IMR-90 (cell line): ENCODE results near the gene RDH13. TPM values are rescaled to one million over a fixed set of nuclear protein-coding genes. Genes with fewer than 3 reads are reported as not detected.

ENCODE experiments used
- ATAC-seq: fragments of 200-7000 bp; cut with Tn5 transposase; 2 replicates; pipeline ENCODE4 v1.9.1; 2020; ENCODE audit warnings: low read depth, mild to moderate bottlenecking, moderate library complexity
- BruUV-seq: library from RNA; stranded (reverse); fragments of 400-500 nt; replicated peaks from 2 replicates; lab custom pipeline; 2021; lab: Mats Ljungman, UMichigan
- CTCF ChIA-PET: fragments of 300-600 bp; formaldehyde crosslinking; extraction: SDS; loops from one replicate; lab custom pipeline; 2021; ENCODE audit warnings: antibody characterized with exemption; lab: Yijun Ruan, JAX
- POLR2A ChIA-PET: fragments of 300-600 bp; sonication (Branson Sonifier 250); formaldehyde crosslinking; loops from one replicate; lab custom pipeline; 2022; ENCODE audit warnings: antibody characterized with exemption; ENCODE audit not compliant: unreplicated experiment; lab: Charles Lee
- DNase-seq: peaks from one replicate; pipeline ENCODE4 v3.0.0; 2013
- H2AFZ ChIP-seq: replicated peaks from 2 replicates; pipeline ENCODE3; 2013; ENCODE audit warnings: low read length, mild to moderate bottlenecking; ENCODE audit not compliant: poor library complexity
- H2AK5ac ChIP-seq: 2 replicates; pipeline ENCODE4 v1.6.1; 2013; ENCODE audit warnings: low read depth, low read length, inconsistent platforms
- H2AK9ac ChIP-seq: replicated peaks from 2 replicates; pipeline ENCODE3; 2013; ENCODE audit warnings: mild to moderate bottlenecking, low read depth, low read length, moderate library complexity; ENCODE audit not compliant: poor library complexity
- H2BK120ac ChIP-seq: 2 replicates; pipeline ENCODE4 v1.6.1; 2013; ENCODE audit warnings: low read depth, low read length, inconsistent platforms
- H2BK15ac ChIP-seq: 3 replicates; pipeline ENCODE4 v1.6.1; 2013; ENCODE audit warnings: low read depth, low read length, inconsistent platforms
- H2BK20ac ChIP-seq: 2 replicates; pipeline ENCODE4 v1.6.1; 2013; ENCODE audit warnings: low read depth, mild to moderate bottlenecking, inconsistent platforms, low read length, moderate library complexity
- H2BK5ac ChIP-seq: 2 replicates; pipeline ENCODE4 v1.6.1; 2013; ENCODE audit warnings: mild to moderate bottlenecking, low read depth, low read length, inconsistent platforms; ENCODE audit not compliant: poor library complexity, severe bottlenecking
- H3K14ac ChIP-seq: replicated peaks from 2 replicates; pipeline ENCODE4 v1.6.1; 2013; ENCODE audit warnings: low read depth, low read length, inconsistent platforms
- H3K18ac ChIP-seq: 2 replicates; pipeline ENCODE4 v1.6.1; 2013; ENCODE audit warnings: low read depth, low read length, control low read depth
- H3K23ac ChIP-seq: 2 replicates; pipeline ENCODE4 v1.6.1; 2013; ENCODE audit warnings: low read depth, low read length, inconsistent platforms
- H3K27ac ChIP-seq: 2 replicates; pipeline ENCODE4 v1.5.1; 2013; ENCODE audit warnings: mild to moderate bottlenecking, control low read depth, low read length; ENCODE audit not compliant: insufficient read depth
- H3K27me3 ChIP-seq: 2 replicates; pipeline ENCODE4 v1.6.1; 2013; ENCODE audit warnings: low read length; ENCODE audit not compliant: control insufficient read depth, insufficient read depth
- H3K36me3 ChIP-seq: 2 replicates; pipeline ENCODE4 v1.6.1; 2013; ENCODE audit warnings: low read length, mixed read lengths; ENCODE audit not compliant: control insufficient read depth, insufficient read depth
- H3K4ac ChIP-seq: 2 replicates; pipeline ENCODE4 v1.6.1; 2013; ENCODE audit warnings: low read depth, low read length, inconsistent platforms
- H3K4me1 ChIP-seq: 2 replicates; pipeline ENCODE4 v1.6.1; 2013; ENCODE audit warnings: low read length, mixed read lengths; ENCODE audit not compliant: control insufficient read depth, insufficient read depth
- H3K4me2 ChIP-seq: 2 replicates; pipeline ENCODE4 v1.6.1; 2013; ENCODE audit warnings: low read depth, mild to moderate bottlenecking, control low read depth, low read length, moderate library complexity
- H3K4me3 ChIP-seq: 2 replicates; pipeline ENCODE4 v1.5.1; 2013; ENCODE audit warnings: low read depth, mild to moderate bottlenecking, control low read depth, low read length, moderate library complexity; ENCODE audit not compliant: insufficient read depth
- H3K56ac ChIP-seq: 2 replicates; pipeline ENCODE4 v1.6.1; 2013; ENCODE audit warnings: low read length, inconsistent platforms; ENCODE audit not compliant: insufficient read depth; ENCODE audit errors: extremely low read depth
- H3K79me1 ChIP-seq, 2 experiments: 2 replicates each; pipeline ENCODE4 v1.6.1; 2013; ENCODE audit warnings: low read length in 2 of 2, inconsistent platforms in 1 of 2, low read depth in 1 of 2
- H3K9ac ChIP-seq: 2 replicates; pipeline ENCODE4 v1.6.1; 2013; ENCODE audit warnings: low read depth, low read length, control low read depth
- H3K9me1 ChIP-seq: 2 replicates; pipeline ENCODE4 v1.6.1; 2013; ENCODE audit warnings: low read length, inconsistent platforms; ENCODE audit not compliant: insufficient read depth
- H3K9me3 ChIP-seq: 2 replicates; pipeline ENCODE4 v1.6.1; 2013; ENCODE audit warnings: low read length; ENCODE audit not compliant: control insufficient read depth, insufficient read depth
- H4K20me1 ChIP-seq: 2 replicates; pipeline ENCODE4 v1.6.1; 2013; ENCODE audit warnings: low read length, inconsistent platforms; ENCODE audit not compliant: insufficient read depth
- H4K5ac ChIP-seq: 2 replicates; pipeline ENCODE4 v1.6.1; 2013; ENCODE audit warnings: mild to moderate bottlenecking, low read depth, low read length, control low read depth
- H4K8ac ChIP-seq, 2 experiments: 2 replicates each; pipeline ENCODE4 v1.6.1; 2013; ENCODE audit warnings: low read depth in 2 of 2, low read length in 2 of 2, control low read depth in 1 of 2, inconsistent platforms in 1 of 2
- H4K91ac ChIP-seq: 2 replicates; pipeline ENCODE4 v1.6.1; 2013; ENCODE audit warnings: low read depth, low read length, inconsistent platforms; ENCODE audit not compliant: insufficient read depth
- BHLHE40 ChIP-seq: fragments of 150-350 bp; IDR thresholded peaks from 2 replicates; pipeline ENCODE4 v1.6.1; 2016; ENCODE audit warnings: mild to moderate bottlenecking, low read depth, low read length
- CEBPB ChIP-seq: IDR thresholded peaks from 2 replicates; pipeline ENCODE4 v1.6.1; 2012; ENCODE audit warnings: low read depth, low read length, improper control_type of control experiment
- CHD1 ChIP-seq: IDR thresholded peaks from 2 replicates; pipeline ENCODE4 v1.6.1; 2012; ENCODE audit warnings: low read depth, low read length, improper control_type of control experiment
- ELK1 ChIP-seq: fragments of 150-350 bp; IDR thresholded peaks from 2 replicates; pipeline ENCODE4 v1.6.1; 2016; ENCODE audit warnings: low read depth, mild to moderate bottlenecking, low read length, moderate library complexity, borderline replicate concordance
- FOS ChIP-seq: fragments of 150-350 bp; IDR thresholded peaks from 2 replicates; pipeline ENCODE4 v1.6.1; 2016; ENCODE audit warnings: low read depth, low read length
- MAFK ChIP-seq: IDR thresholded peaks from 2 replicates; pipeline ENCODE4 v1.6.1; 2012; ENCODE audit warnings: low read depth, low read length, improper control_type of control experiment
- MAZ ChIP-seq: IDR thresholded peaks from 2 replicates; pipeline ENCODE4 v1.6.1; 2012; ENCODE audit warnings: low read depth, mild to moderate bottlenecking, low read length, improper control_type of control experiment, moderate library complexity, borderline replicate concordance
- MXI1 ChIP-seq: IDR thresholded peaks from 2 replicates; pipeline ENCODE4 v1.6.1; 2012; ENCODE audit warnings: low read depth, mild to moderate bottlenecking, low read length, moderate library complexity, borderline replicate concordance
- NFE2L2 ChIP-seq: fragments of 150-350 bp; IDR thresholded peaks from 2 replicates; pipeline ENCODE4 v1.6.1; 2016; ENCODE audit warnings: low read depth, mild to moderate bottlenecking, low read length
- POLR2A ChIP-seq: IDR thresholded peaks from 2 replicates; pipeline ENCODE4 v1.6.1; 2012; ENCODE audit warnings: mild to moderate bottlenecking, low read depth, low read length
- RAD21 ChIP-seq: IDR thresholded peaks from 2 replicates; pipeline ENCODE4 v1.6.1; 2012; ENCODE audit warnings: low read length, improper control_type of control experiment
- RCOR1 ChIP-seq: IDR thresholded peaks from 2 replicates; pipeline ENCODE4 v1.6.1; 2012; ENCODE audit warnings: mild to moderate bottlenecking, low read length, improper control_type of control experiment; ENCODE audit not compliant: insufficient replicate concordance
- RFX5 ChIP-seq: IDR thresholded peaks from 2 replicates; pipeline ENCODE4 v1.8.0; 2012; ENCODE audit warnings: low read depth, mild to moderate bottlenecking, low read length, moderate library complexity
- SMC3 ChIP-seq: fragments of 150-350 bp; IDR thresholded peaks from 2 replicates; pipeline ENCODE4 v1.6.1; 2016; ENCODE audit warnings: low read depth, mild to moderate bottlenecking, antibody characterized with exemption, low read length, moderate library complexity
- USF2 ChIP-seq: fragments of 150-350 bp; IDR thresholded peaks from 2 replicates; pipeline ENCODE4 v1.6.1; 2017; ENCODE audit warnings: mild to moderate bottlenecking, antibody characterized with exemption, low read length, low read depth
- WGBS, 2 experiments: methylation state at CpG; one replicate each; pipeline versions ENCODE4 v1.1.5 to v1.1.7; 2013; ENCODE audit warnings: missing lambda C conversion rate in 2 of 2; ENCODE audit not compliant: insufficient read length in 1 of 2; ENCODE audit errors: extremely low coverage in 2 of 2; 5-methylcytosine and 5-hydroxymethylcytosine counted together
- dilution Hi-C: fragments of 300-500 bp; cut with HindIII; formaldehyde crosslinking; loops from one replicate; pipeline ENCODE4 v1.14.3; 2018; ENCODE audit warnings: low sequenced_read_pairs; ENCODE audit not compliant: unreplicated experiment
- in situ Hi-C: fragments of 300-500 bp; cut with MboI; formaldehyde crosslinking; loops from 3 replicates; pipeline ENCODE4 v1.14.3; 2019; ENCODE audit warnings: low sequenced_read_pairs, inconsistent platforms, mixed read lengths
- intact Hi-C: fragments of 100-400 bp; cut with micrococcal nuclease; formaldehyde crosslinking; loops from 2 replicates; pipeline ENCODE4 v1.10.0; 2022
- polyA plus RNA-seq, 3 experiments: library from polyadenylated mRNA; depleted of rRNA; stranded (reverse); fragments of >200 nt; gene quantifications; 2 replicates each; pipeline ENCODE4 v1.2.3, GENCODE V29; 2012; ENCODE audit warnings: low replicate concordance in 1 of 3
- total RNA-seq: library from RNA; depleted of rRNA; stranded (reverse); fragments of >200 nt; gene quantifications from 2 replicates; pipeline ENCODE4 v1.2.3, GENCODE V29; 2012
- TF ChIP-seq, protein P1 (sequence below): conservative IDR thresholded peaks from 2 replicates; pipeline ENCODE4 v1.5.1; 2012; ENCODE audit warnings: mild to moderate bottlenecking, low read depth, low read length, improper control_type of control experiment

Gene RDH13
- total and polyA plus RNA-seq, 2 of the 4 experiments (the other 2 are of a cell fraction), result 7.5 to 7.8 TPM

DNA sequence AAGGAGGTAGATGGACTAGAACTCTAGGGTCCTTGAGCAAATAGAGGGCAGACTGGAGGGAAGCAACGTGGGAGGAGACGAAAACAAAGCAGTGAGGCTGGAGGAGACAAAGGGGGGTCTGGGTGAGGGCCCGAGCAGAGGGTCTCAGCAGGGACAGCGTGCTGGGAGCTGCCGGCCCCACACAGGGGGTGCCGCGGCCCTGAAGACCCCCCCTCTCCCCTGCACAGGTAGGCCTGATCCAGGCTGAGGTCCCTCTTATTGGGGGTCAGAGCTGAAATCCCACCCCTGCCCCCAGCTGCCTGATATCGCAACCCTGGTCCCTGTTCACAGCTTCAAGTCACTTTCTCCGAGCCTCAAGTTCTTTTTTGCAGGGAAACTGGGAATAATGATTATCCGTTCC lies 21.5 kb upstream of the RDH13 start:
- peaks cover 57% of the 10 kb centered on the region for H3K27me3 ChIP-seq

More for the DNA sequence above, 21.5 kb upstream of the RDH13 start:
- no TSS peak for BruUV-seq
- H2BK15ac ChIP-seq, result no peak overlapping the region
- no peak overlapping the region for H3K23ac ChIP-seq
- H3K9ac ChIP-seq, result no peak overlapping the region
- H4K8ac ChIP-seq, result no peak overlapping the region
- no CpG with 5 or more reads among the region's 10 CpGs for WGBS, 2 experiments
- H3K36me3 ChIP-seq, result no peaks in the 10 kb centered on the region
- H3K4me2 ChIP-seq, result no peak overlapping the region
- no peak overlapping the region for H3K18ac ChIP-seq
- no peak overlapping the region for H3K14ac ChIP-seq
- intact Hi-C loops (loop anchor here (10.0 kb wide), 1 partner anchor 620 kb away; the partner anchor contains the start of gene LENG9), dilution Hi-C loops (no loop called here), in situ Hi-C loops (no loop called here)
- no peak overlapping the region for H2BK20ac ChIP-seq
- H4K5ac ChIP-seq, result no peak overlapping the region
- H2AFZ ChIP-seq, result no peak overlapping the region
- H2BK5ac ChIP-seq, result no peak overlapping the region
- H3K27ac ChIP-seq, result no peak overlapping the region
- POLR2A ChIA-PET, result no interaction called here
- no peak overlapping the region for H2AK9ac ChIP-seq
- TF ChIP-seq SMC3 (no peak), RAD21 (no peak), USF2 (no peak), MAFK (no peak), CHD1 (no peak), NFE2L2 (no peak), MAZ (no peak), RCOR1 (no peak), FOS (no peak), BHLHE40 (no peak), CEBPB (no peak), RFX5 (no peak), MXI1 (no peak), ELK1 (no peak), POLR2A (no peak)
- TF ChIP-seq, protein P1, sequence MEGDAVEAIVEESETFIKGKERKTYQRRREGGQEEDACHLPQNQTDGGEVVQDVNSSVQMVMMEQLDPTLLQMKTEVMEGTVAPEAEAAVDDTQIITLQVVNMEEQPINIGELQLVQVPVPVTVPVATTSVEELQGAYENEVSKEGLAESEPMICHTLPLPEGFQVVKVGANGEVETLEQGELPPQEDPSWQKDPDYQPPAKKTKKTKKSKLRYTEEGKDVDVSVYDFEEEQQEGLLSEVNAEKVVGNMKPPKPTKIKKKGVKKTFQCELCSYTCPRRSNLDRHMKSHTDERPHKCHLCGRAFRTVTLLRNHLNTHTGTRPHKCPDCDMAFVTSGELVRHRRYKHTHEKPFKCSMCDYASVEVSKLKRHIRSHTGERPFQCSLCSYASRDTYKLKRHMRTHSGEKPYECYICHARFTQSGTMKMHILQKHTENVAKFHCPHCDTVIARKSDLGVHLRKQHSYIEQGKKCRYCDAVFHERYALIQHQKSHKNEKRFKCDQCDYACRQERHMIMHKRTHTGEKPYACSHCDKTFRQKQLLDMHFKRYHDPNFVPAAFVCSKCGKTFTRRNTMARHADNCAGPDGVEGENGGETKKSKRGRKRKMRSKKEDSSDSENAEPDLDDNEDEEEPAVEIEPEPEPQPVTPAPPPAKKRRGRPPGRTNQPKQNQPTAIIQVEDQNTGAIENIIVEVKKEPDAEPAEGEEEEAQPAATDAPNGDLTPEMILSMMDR, result no peak
- peaks cover 33% of the 10 kb centered on the region for H4K20me1 ChIP-seq
- H4K91ac ChIP-seq, result no peak overlapping the region
- H3K4ac ChIP-seq, result no peak overlapping the region
- H3K79me1 ChIP-seq, result peaks cover 0 to 12% of the 10 kb centered on the region in 2 experiments; a peak in 2 of 4 replicates
- H3K4me3 ChIP-seq, result no peak overlapping the region
- H2AK5ac ChIP-seq, result no peak overlapping the region
- no peak overlapping the region for H3K56ac ChIP-seq
- CTCF ChIA-PET, result no interaction called here
- H2BK120ac ChIP-seq, result no peak overlapping the region
- no peak for DNase-seq
- no peak for ATAC-seq
- H3K4me1 ChIP-seq, result peaks cover 16% of the 10 kb centered on the region; the same call in 1 of the 2 replicates
- H3K9me1 ChIP-seq, result peaks cover 4% of the 10 kb centered on the region
- peaks cover 7% of the 10 kb centered on the region; the same call in 1 of the 2 replicates for H3K9me3 ChIP-seq
